Esophagus squamous epithelium (tissue), 4 donors: ENCODE measurements around the gene FIGLA.

Experiments used
- CTCF ChIP-seq, 6 experiments: fragments of 450-650 bp in 4 of 6; fragments of 200-600 bp in 2 of 6; sonication (generic) in 2 of 6; IDR thresholded peaks; one replicate each; pipeline ENCODE4 v1.5.1; 2016 to 2019; ENCODE audit warnings: antibody characterized with exemption in 6 of 6, mild to moderate bottlenecking in 4 of 6, moderate library complexity in 4 of 6
- POLR2A ChIP-seq, 4 donors: fragments of 450-650 bp; IDR thresholded peaks; one replicate each; pipeline ENCODE4 v1.6.1; 2017; ENCODE audit warnings: antibody characterized with exemption in 4 of 4, mild to moderate bottlenecking in 4 of 4, moderate library complexity in 3 of 4

- TF ChIP-seq CTCF (IDR thresholded peaks at IDR 0.05), result no peak
- TF ChIP-seq POLR2A (IDR thresholded peaks at IDR 0.05), result no peak
Observed at GRCh38 chr2:70797506-70797905, 7.1 kb upstream of the FIGLA start.
